K562 (cell line): Measurements from ENCODE around the gene EYA2. TPM values are rescaled to one million over a fixed set of nuclear protein-coding genes. Genes with fewer than 3 reads are reported as not detected.

ENCODE experiments used
- ATAC-seq: fragments of 200-7000 bp; cut with Tn5 transposase; 3 replicates; pipeline ENCODE4 v1.9.1; 2020; ENCODE audit warnings: moderate library complexity
- BruUV-seq: library from RNA; stranded (reverse); fragments of 400-500 nt; replicated peaks from 2 replicates; lab custom pipeline; 2021; lab: Mats Ljungman, UMichigan
- CTCF ChIA-PET: fragments of 300-600 bp; formaldehyde crosslinking; extraction: SDS; loops from one replicate; lab custom pipeline; 2021; ENCODE audit warnings: low intra/inter-chr PET ratio; lab: Yijun Ruan, JAX
- POLR2A ChIA-PET: fragments of 300-600, 350-650 bp; sonication (Branson Sonifier 250); formaldehyde crosslinking; extraction: SDS; loops from one replicate; lab custom pipeline; 2021; ENCODE audit warnings: antibody characterized with exemption, inconsistent platforms; lab: Yijun Ruan, JAX
- DNase-seq, 4 experiments: peaks; one replicate each; pipeline versions ENCODE4 v3.0.0 to v3.0.0-alpha.2; 2011 to 2018; ENCODE audit warnings: low spot score in 3 of 4, mixed read lengths in 3 of 4; ENCODE audit errors: extremely low read depth in 1 of 4
- FAIRE-seq: peaks from 2 replicates; lab custom pipeline; 2011; peaks lifted over from hg19 to GRCh38; lab: Jason Lieb, UNC
- H2AFZ ChIP-seq: 2 replicates; pipeline ENCODE4 v1.6.0; 2011; ENCODE audit warnings: low read depth, low read length, control low read depth, inconsistent platforms
- H3K27ac ChIP-seq: fragments of 200-600 bp; 3 replicates; pipeline ENCODE4 v1.8.0; 2011; ENCODE audit warnings: low read depth, mild to moderate bottlenecking, control low read depth, inconsistent platforms, low read length, moderate library complexity, mixed read lengths; ENCODE audit errors: extremely low read depth
- H3K27me3 ChIP-seq, 2 experiments: fragments of 300-600 bp in 1 of 2; 2 replicates in 1 of 2; 3 replicates in 1 of 2; pipeline versions ENCODE4 v1.6.0 to v1.8.0; 2011; ENCODE audit warnings: inconsistent platforms in 2 of 2, low read length in 2 of 2, mild to moderate bottlenecking in 1 of 2, mixed read lengths in 1 of 2, moderate library complexity in 1 of 2; ENCODE audit not compliant: control insufficient read depth in 2 of 2, insufficient read depth in 2 of 2
- H3K36me3 ChIP-seq: fragments of 300-600 bp; 3 replicates; pipeline ENCODE4 v1.8.0; 2011; ENCODE audit warnings: mild to moderate bottlenecking, low read length, inconsistent platforms; ENCODE audit not compliant: control insufficient read depth, insufficient read depth
- H3K4me1 ChIP-seq, 2 experiments: fragments of 200-600 bp in 1 of 2; replicated peaks in 1 of 2; 2 replicates in 1 of 2; 3 replicates in 1 of 2; pipeline versions ENCODE4 v1.5.1 to v1.8.0; 2011; ENCODE audit warnings: inconsistent platforms in 2 of 2, low read length in 2 of 2, mild to moderate bottlenecking in 1 of 2, mixed read lengths in 1 of 2, moderate library complexity in 1 of 2; ENCODE audit not compliant: control insufficient read depth in 2 of 2, insufficient read depth in 2 of 2
- H3K4me2 ChIP-seq: 2 replicates; pipeline ENCODE4 v1.6.1; 2011; ENCODE audit warnings: low read length, control low read depth, inconsistent platforms, mixed read lengths; ENCODE audit not compliant: insufficient read depth
- H3K4me3 ChIP-seq: fragments of 200-600 bp; sonication (generic), shearing (Covaris generic); 2 replicates; pipeline ENCODE4 v1.5.1; 2016; ENCODE audit warnings: control low read depth, inconsistent platforms
- H3K79me2 ChIP-seq: fragments of 200-600 bp; 3 replicates; pipeline ENCODE4 v1.8.0; 2011; ENCODE audit warnings: low read length, inconsistent platforms; ENCODE audit not compliant: control insufficient read depth, insufficient read depth
- H3K9ac ChIP-seq, 2 experiments: 2 replicates each; pipeline versions ENCODE4 v1.6.0 to v1.6.1; 2011; ENCODE audit warnings: low read depth in 2 of 2, low read length in 2 of 2, control low read depth in 1 of 2, inconsistent platforms in 1 of 2, mild to moderate bottlenecking in 1 of 2, mixed read lengths in 1 of 2; ENCODE audit not compliant: insufficient read depth in 1 of 2
- H3K9me1 ChIP-seq: one replicate; pipeline ENCODE4 v1.6.0; 2011; ENCODE audit warnings: inconsistent platforms, mild to moderate bottlenecking, low read length, moderate library complexity; ENCODE audit not compliant: control insufficient read depth, insufficient read depth
- H3K9me3 ChIP-seq: replicated peaks from 2 replicates; pipeline ENCODE4 v1.5.1; 2011; ENCODE audit warnings: low read depth, low read length, inconsistent platforms; ENCODE audit not compliant: control insufficient read depth, insufficient read depth
- H4K20me1 ChIP-seq: replicated peaks from 2 replicates; pipeline ENCODE4 v1.6.1; 2011; ENCODE audit warnings: low read length, inconsistent platforms, mixed read lengths; ENCODE audit not compliant: control insufficient read depth, insufficient read depth
- ATF6 ChIP-seq: sonication (generic); formaldehyde crosslinking; IDR thresholded peaks from 2 replicates; pipeline ENCODE4 v1.4.0; 2020; ENCODE audit warnings: mild to moderate bottlenecking, missing genetic modification reagents
- CHD7 ChIP-seq: fragments of 200-600 bp; sonication (generic); IDR thresholded peaks from one replicate; pipeline ENCODE4 v1.6.1; 2012; ENCODE audit warnings: mild to moderate bottlenecking, low read depth, low read length, inconsistent platforms
- NFXL1 ChIP-seq: fragments of 450-650 bp; formaldehyde crosslinking; IDR thresholded peaks from 2 replicates; pipeline ENCODE4 v1.4.0; 2021; ENCODE audit warnings: mild to moderate bottlenecking
- THAP12 ChIP-seq: fragments of 250-450 bp; sonication (Bioruptor Pico); IDR thresholded peaks from 2 replicates; pipeline ENCODE4 v1.9.0; 2021; ENCODE audit warnings: mild to moderate bottlenecking, inconsistent platforms
- TOE1 ChIP-seq, 2 experiments: fragments of 450-650 bp in 1 of 2; sonication (generic) in 1 of 2; formaldehyde crosslinking in 1 of 2; IDR thresholded peaks; 2 replicates each; pipeline versions ENCODE4 v1.7.1 to v1.8.0; 2016 to 2022; ENCODE audit warnings: borderline replicate concordance in 2 of 2, mild to moderate bottlenecking in 2 of 2, antibody characterized with exemption in 1 of 2, inconsistent platforms in 1 of 2, low read depth in 1 of 2, missing genetic modification reagents in 1 of 2, moderate library complexity in 1 of 2
- WGBS: fragments of 100-300 bp; shearing (Covaris generic); methylation state at CpG from one replicate; pipeline ENCODE4 v1.1.6; 2016; ENCODE audit warnings: low coverage, mixed read lengths; ENCODE audit not compliant: insufficient coverage; ENCODE audit errors: missing lambda C conversion rate; 5-methylcytosine and 5-hydroxymethylcytosine counted together
- in situ Hi-C: fragments of 300-500 bp; cut with MboI; formaldehyde crosslinking; loops from 4 replicates; pipeline ENCODE4 v1.15.0; 2018; ENCODE audit warnings: inconsistent platforms, mixed read lengths
- intact Hi-C: fragments of 100-400 bp; cut with micrococcal nuclease; formaldehyde crosslinking; loops from 2 replicates; pipeline ENCODE4 v1.14.2; 2022
- polyA plus RNA-seq, 8 experiments: library from polyadenylated mRNA; depleted of rRNA in 4 of 8; stranded (reverse) in 5 of 8; unstranded in 3 of 8; fragments of >200 nt; fragmentation: Nextera tagmentation in 2 of 8; fragmentation: Illumina TruSeq in 1 of 8; extraction: Ambion mirVana in 2 of 8; extraction: Trizol in 1 of 8; gene quantifications; 2 replicates each; pipeline versions ENCODE4 v1.2.1 to v1.2.3, GENCODE V29; 2011 to 2014; ENCODE audit warnings: inconsistent platforms in 1 of 8, missing spikeins in 1 of 8
- total RNA-seq, 7 experiments: library from RNA; depleted of rRNA in 6 of 7; stranded (reverse); fragments of >200 nt in 6 of 7; fragmentation: Illumina TruSeq in 2 of 7; extraction: Trizol in 2 of 7; gene quantifications; 2 replicates each; pipeline versions ENCODE4 v1.2.1 to v1.2.3, GENCODE V29; 2011 to 2021; ENCODE audit warnings: low replicate concordance in 1 of 7

Gene EYA2
- total and polyA plus RNA-seq, 9 of the 15 experiments (the other 6 are each of a cell fraction or from before 2014, with no cell fraction given) = 0.03 TPM; not detected in 8

GRCh38 chr20:47228654-47229053 lies 334.0 kb downstream of the EYA2 start:
- peaks cover 54% of the 10 kb centered on the region for H3K79me2 ChIP-seq
- peaks cover 98% of the 10 kb centered on the region for H3K36me3 ChIP-seq
- H3K4me2 ChIP-seq = no peak overlapping the region
- in situ Hi-C loops (no loop called here), intact Hi-C loops (no loop called here)
- ATAC-seq (no peak), FAIRE-seq (no peak), DNase-seq (no peak)
- CTCF ChIA-PET = no interaction called here
- H3K9ac ChIP-seq = no peak overlapping the region
- no TSS peak for BruUV-seq
- H3K4me1 ChIP-seq = peaks cover 0 to 4% of the 10 kb centered on the region in 2 experiments; a peak in 2 of 5 replicates
- H2AFZ ChIP-seq = no peak overlapping the region
- H3K27me3 ChIP-seq = no peaks in the 10 kb centered on the region; a peak in 1 of 5 replicates
- H3K9me1 ChIP-seq = no peaks in the 10 kb centered on the region
- POLR2A ChIA-PET = interaction anchor here (0.8 kb wide), 1 partner anchor 12 kb away, joined by 3 read pairs; no protein-coding TSS in a partner anchor
- 66% methylated on average over 5 of the region's 5 CpGs for WGBS
- no peak overlapping the region for H3K27ac ChIP-seq
- no peaks in the 10 kb centered on the region for H3K9me3 ChIP-seq
- peaks cover 8% of the 10 kb centered on the region; the same call in 1 of the 2 replicates for H4K20me1 ChIP-seq
- no peak overlapping the region for H3K4me3 ChIP-seq
- no peak for TF ChIP-seq CHD7
- TF ChIP-seq TOE1 (IDR thresholded peaks at IDR 0.05; ENCODE audit: borderline replicate concordance) = no peak
- TF ChIP-seq TOE1 (CRISPR knock-in tag; IDR thresholded peaks at IDR 0.05; ENCODE audit: borderline replicate concordance, low read depth) = no peak
- no peak for TF ChIP-seq NFXL1 (CRISPR knock-in tag)
- no peak for TF ChIP-seq THAP12 (CRISPR knock-in tag)
- TF ChIP-seq ATF6 (CRISPR knock-in tag) = no peak
